OCI-LY1 (cell line): ENCODE results near the gene TLCD1.

Experiments
- EZH2 ChIP-seq: fragments of 200-600 bp; sonication (generic), shearing (Covaris generic); IDR thresholded peaks from 2 replicates; pipeline ENCODE4 v1.8.0; 2017; ENCODE audit warnings: borderline replicate concordance, mixed run types, mild to moderate bottlenecking, antibody characterized with exemption, low read length, moderate library complexity, mixed read lengths
- TF ChIP-seq, protein P1 (sequence below): fragments of 200-600 bp; sonication (generic), shearing (Covaris generic); IDR thresholded peaks from 2 replicates; pipeline ENCODE4 v1.5.1; 2017; ENCODE audit warnings: mild to moderate bottlenecking, antibody characterized with exemption, low read length, moderate library complexity, mixed read lengths

DNA sequence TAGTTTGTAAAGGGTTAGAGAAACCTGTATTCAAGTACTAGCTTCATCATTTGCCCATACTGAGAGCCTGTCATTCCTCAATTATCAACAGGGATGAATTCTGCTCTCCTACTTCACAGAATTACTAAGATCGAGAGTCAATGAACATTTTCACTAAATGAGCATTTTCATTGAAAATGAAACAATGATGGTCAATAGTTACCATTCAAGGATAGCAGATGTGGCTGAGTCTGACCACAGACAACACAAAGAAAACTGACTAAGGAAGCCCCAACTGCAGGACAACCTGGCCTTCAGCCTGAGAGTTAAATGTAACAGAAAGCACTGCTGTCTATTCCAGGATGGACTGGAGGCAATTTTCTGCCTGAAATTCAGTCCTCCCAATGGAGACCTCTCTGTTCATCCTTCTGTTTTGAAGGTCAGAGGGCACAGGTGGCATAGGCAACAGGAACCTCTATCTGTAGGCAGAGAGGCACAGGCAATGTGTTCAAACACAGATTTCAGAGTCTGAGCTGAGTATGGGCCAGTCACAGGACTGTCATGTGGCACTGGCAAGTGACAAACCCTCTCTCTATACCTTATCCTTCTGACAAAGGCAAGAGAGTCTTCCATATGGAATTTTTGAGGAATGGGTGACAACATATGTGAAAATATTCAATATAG is 37.2 kb upstream of the TLCD1 start:
- TF ChIP-seq, protein P1, sequence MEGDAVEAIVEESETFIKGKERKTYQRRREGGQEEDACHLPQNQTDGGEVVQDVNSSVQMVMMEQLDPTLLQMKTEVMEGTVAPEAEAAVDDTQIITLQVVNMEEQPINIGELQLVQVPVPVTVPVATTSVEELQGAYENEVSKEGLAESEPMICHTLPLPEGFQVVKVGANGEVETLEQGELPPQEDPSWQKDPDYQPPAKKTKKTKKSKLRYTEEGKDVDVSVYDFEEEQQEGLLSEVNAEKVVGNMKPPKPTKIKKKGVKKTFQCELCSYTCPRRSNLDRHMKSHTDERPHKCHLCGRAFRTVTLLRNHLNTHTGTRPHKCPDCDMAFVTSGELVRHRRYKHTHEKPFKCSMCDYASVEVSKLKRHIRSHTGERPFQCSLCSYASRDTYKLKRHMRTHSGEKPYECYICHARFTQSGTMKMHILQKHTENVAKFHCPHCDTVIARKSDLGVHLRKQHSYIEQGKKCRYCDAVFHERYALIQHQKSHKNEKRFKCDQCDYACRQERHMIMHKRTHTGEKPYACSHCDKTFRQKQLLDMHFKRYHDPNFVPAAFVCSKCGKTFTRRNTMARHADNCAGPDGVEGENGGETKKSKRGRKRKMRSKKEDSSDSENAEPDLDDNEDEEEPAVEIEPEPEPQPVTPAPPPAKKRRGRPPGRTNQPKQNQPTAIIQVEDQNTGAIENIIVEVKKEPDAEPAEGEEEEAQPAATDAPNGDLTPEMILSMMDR, result no peak
- TF ChIP-seq EZH2, result no peak
